SJSA1 (cell line): ENCODE measurements around the gene MYL10. TPM values are rescaled to one million over a fixed set of nuclear protein-coding genes. Genes with fewer than 3 reads are reported as not detected.
A peak's percentile ranks its signal among the peaks of the same experiment; 100 is the strongest.
"Not testable (repeated sequence)": the region's sequence is repeated elsewhere in the genome, so short reads cannot be mapped to it uniquely, and the experiment has no call there.

Source experiments
- DNase-seq, 2 experiments: peaks; one replicate each; pipeline ENCODE4 v3.0.0-alpha.2; 2015 to 2020; ENCODE audit warnings: low spot score in 2 of 2, low read depth in 1 of 2
- H3K27ac ChIP-seq: fragments of 250-450 bp; sonication (Bioruptor Pico); 2 replicates; pipeline ENCODE4 v1.5.1; 2020; ENCODE audit warnings: mild to moderate bottlenecking, moderate library complexity
- H3K27me3 ChIP-seq: fragments of 250-450 bp; sonication (Bioruptor Pico); replicated peaks from 2 replicates; pipeline ENCODE4 v1.5.1; 2020; ENCODE audit warnings: mild to moderate bottlenecking, moderate library complexity
- H3K36me3 ChIP-seq: fragments of 250-450 bp; sonication (Bioruptor Pico); 2 replicates; pipeline ENCODE4 v1.5.1; 2020; ENCODE audit warnings: mild to moderate bottlenecking
- H3K4me1 ChIP-seq: fragments of 250-450 bp; sonication (Bioruptor Pico); replicated peaks from 2 replicates; pipeline ENCODE4 v1.6.1; 2021; ENCODE audit warnings: mild to moderate bottlenecking
- H3K4me3 ChIP-seq: fragments of 250-450 bp; sonication (Bioruptor Pico); 2 replicates; pipeline ENCODE4 v1.5.1; 2020; ENCODE audit warnings: mild to moderate bottlenecking
- H3K9me3 ChIP-seq: fragments of 250-450 bp; sonication (Bioruptor Pico); replicated peaks from 2 replicates; pipeline ENCODE4 v1.5.1; 2020; ENCODE audit warnings: mild to moderate bottlenecking
- total RNA-seq: library from RNA; depleted of rRNA; stranded (reverse); fragments of >200 nt; shearing (Covaris generic); gene quantifications from 2 replicates; pipeline ENCODE4 v1.2.3, GENCODE V29; 2014

MYL10 gene
- total RNA-seq, 1 experiment from 2014 or later = not detected

GRCh38 chr7:101639127-101639526 is 10.0 kb upstream of the MYL10 start:
- not testable (repeated sequence) for H3K4me3 ChIP-seq, H3K4me1 ChIP-seq, DNase-seq, H3K27me3 ChIP-seq, H3K36me3 ChIP-seq, H3K27ac ChIP-seq, H3K9me3 ChIP-seq

GRCh38 chr7:101636822-101637623 is 7.9 kb upstream of the MYL10 start:
- Histone ChIP-seq H3K36me3 (no peaks in the 10 kb centered on the region), H3K4me1 (no peaks in the 10 kb centered on the region), H3K27ac (no peak overlapping the region), H3K9me3 (peaks cover 3% of the 10 kb centered on the region; the same call in 1 of the 2 replicates), H3K4me3 (no peak overlapping the region), H3K27me3 (no peaks in the 10 kb centered on the region; the same call in 1 of the 2 replicates)
- DNase-seq = no peak

- H3K4me1 ChIP-seq = peaks cover 12% of the 10 kb centered on the region
- H3K27ac ChIP-seq = no peak overlapping the region
- H3K36me3 ChIP-seq = no peaks in the 10 kb centered on the region
- no peak overlapping the region for H3K4me3 ChIP-seq
- DNase-seq = no peak
- H3K9me3 ChIP-seq = peaks cover 3% of the 10 kb centered on the region; the same call in 1 of the 2 replicates
- no peaks in the 10 kb centered on the region; the same call in 1 of the 2 replicates for H3K27me3 ChIP-seq
Observed at GRCh38 chr7:101635484-101635883, 6.4 kb upstream of the MYL10 start.

GRCh38 chr7:101634196-101634717 is 5.2 kb upstream of the MYL10 start:
- Histone ChIP-seq H3K27me3 (no peaks in the 10 kb centered on the region; the same call in 1 of the 2 replicates), H3K4me1 (peaks cover 15% of the 10 kb centered on the region), H3K36me3 (no peaks in the 10 kb centered on the region), H3K4me3 (no peak overlapping the region), H3K9me3 (peaks cover 3% of the 10 kb centered on the region; the same call in 1 of the 2 replicates), H3K27ac (no peak overlapping the region)
- DNase-seq = no peak

- no peak for DNase-seq
- no peaks in the 10 kb centered on the region; the same call in 1 of the 2 replicates for H3K27me3 ChIP-seq
- no peaks in the 10 kb centered on the region for H3K36me3 ChIP-seq
- no peak overlapping the region for H3K27ac ChIP-seq
- peaks cover 15% of the 10 kb centered on the region for H3K4me1 ChIP-seq
- peaks cover 3% of the 10 kb centered on the region; the same call in 1 of the 2 replicates for H3K9me3 ChIP-seq
- H3K4me3 ChIP-seq = no peak overlapping the region
Observed at GRCh38 chr7:101633511-101633910, 4.4 kb upstream of the MYL10 start.

DNA sequence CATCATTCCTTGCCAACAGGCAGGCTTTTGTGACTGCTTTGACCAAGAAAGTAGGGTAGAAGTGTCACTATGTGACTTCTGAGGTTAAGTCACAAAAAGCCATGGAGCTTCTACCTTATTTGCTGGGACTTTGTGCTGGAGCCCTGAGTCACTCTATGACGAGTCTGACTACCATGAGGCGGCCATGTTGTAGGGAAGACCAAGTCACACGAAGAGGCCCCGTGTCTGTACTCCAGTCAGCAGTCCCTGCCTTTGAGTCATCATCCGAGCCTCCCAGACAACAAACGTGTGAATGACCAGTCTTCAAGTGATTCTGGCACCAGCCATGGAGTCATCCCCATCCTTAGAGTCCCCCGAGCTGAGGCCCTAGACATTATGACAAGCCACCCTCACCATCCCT is 3.5 kb upstream of the MYL10 start:
- no peak for DNase-seq
- Histone ChIP-seq H3K9me3 (peaks cover 3% of the 10 kb centered on the region; the same call in 1 of the 2 replicates), H3K27me3 (no peaks in the 10 kb centered on the region; the same call in 1 of the 2 replicates), H3K27ac (no peak overlapping the region), H3K36me3 (no peaks in the 10 kb centered on the region), H3K4me3 (no peak overlapping the region), H3K4me1 (peaks cover 15% of the 10 kb centered on the region)

DNA sequence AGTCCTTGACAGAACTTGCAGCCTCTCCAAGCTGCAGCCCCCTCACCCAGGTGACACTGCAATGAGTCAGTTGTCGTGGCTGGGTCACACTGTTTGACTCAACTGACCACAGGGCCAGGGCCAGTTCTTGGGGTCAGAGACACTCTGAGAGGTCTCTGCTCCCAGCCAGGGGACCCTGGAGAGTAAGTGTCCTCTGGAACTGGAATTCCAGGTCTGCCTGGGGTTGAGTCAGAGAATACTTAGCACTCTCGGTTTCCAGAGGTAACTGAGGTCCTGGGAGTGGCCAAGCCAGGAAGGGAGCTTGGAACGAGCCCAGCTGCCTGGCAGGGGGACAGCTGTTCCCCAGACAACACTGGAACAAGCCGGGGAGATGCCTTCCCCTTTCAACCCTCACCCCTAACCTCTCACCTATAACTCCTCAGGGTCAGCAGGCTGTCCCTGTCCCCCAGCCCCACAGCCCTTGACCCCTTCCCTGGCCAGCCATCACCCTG is 2.2 kb upstream of the MYL10 start:
- Histone ChIP-seq H3K4me1 (peaks cover 15% of the 10 kb centered on the region), H3K27ac (no peak overlapping the region), H3K36me3 (no peaks in the 10 kb centered on the region), H3K9me3 (peaks cover 3% of the 10 kb centered on the region; the same call in 1 of the 2 replicates), H3K4me3 (no peak overlapping the region), H3K27me3 (no peaks in the 10 kb centered on the region)
- no peak for DNase-seq

DNA sequence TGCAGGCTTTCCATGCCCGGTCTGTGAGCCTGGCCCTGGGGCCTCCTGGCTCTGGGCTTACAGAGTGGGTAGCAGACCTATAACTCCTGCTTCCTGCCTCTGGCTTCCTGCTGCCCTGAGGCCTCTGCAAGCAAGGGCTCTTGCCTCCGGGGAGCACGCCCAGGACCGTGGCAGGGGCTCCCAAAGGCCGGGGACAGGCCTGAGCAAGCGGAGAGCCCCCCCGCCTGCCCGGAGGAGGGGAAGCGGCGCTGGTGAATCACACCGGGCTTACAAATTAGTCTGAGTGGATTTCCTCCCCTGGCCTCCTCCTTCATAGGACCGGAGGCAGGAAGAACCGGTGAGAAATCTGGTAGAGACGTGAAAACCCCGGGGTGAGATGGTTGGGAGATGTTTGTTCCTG is 1.5 kb upstream of the MYL10 start:
- peaks cover 3% of the 10 kb centered on the region; the same call in 1 of the 2 replicates for H3K9me3 ChIP-seq
- peak in 1 of 2 experiments; percentile 30 for DNase-seq
- H3K27ac ChIP-seq = no peak overlapping the region
- no peak overlapping the region for H3K4me3 ChIP-seq
- no peaks in the 10 kb centered on the region for H3K27me3 ChIP-seq
- H3K4me1 ChIP-seq = peaks cover 15% of the 10 kb centered on the region
- H3K36me3 ChIP-seq = no peaks in the 10 kb centered on the region

DNA sequence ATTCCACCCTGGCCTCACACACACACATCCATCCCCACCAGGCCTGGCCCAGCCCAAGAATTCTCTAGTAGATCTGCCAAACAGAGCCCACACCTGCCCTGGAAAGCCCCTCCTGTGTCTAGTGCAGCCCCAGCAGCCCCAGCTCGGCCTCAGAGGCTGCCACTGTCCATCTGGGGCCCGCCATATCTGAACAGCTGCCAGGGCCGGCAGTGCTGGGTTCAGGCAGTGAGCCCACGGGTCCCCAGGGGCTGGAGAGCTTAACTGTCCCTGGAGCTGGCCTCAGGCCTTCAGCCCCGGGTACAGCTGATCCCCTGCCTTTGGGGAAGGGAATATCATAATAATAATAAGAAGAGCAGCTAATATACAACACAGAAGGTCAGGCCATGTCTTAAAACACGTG is 574 bp downstream of the MYL10 start:
- Histone ChIP-seq H3K4me1 (peaks cover 26% of the 10 kb centered on the region), H3K4me3 (no peak overlapping the region), H3K9me3 (peaks cover 3% of the 10 kb centered on the region; the same call in 1 of the 2 replicates), H3K36me3 (no peaks in the 10 kb centered on the region), H3K27ac (no peak overlapping the region), H3K27me3 (no peaks in the 10 kb centered on the region)
- DNase-seq = no peak

GRCh38 chr7:101626758-101627157 is 2.3 kb downstream of the MYL10 start:
- DNase-seq = no peak
- Histone ChIP-seq H3K27me3 (no peaks in the 10 kb centered on the region), H3K36me3 (no peaks in the 10 kb centered on the region), H3K27ac (no peak overlapping the region), H3K4me1 (peaks cover 26% of the 10 kb centered on the region), H3K4me3 (no peak overlapping the region), H3K9me3 (no peaks in the 10 kb centered on the region)

DNA sequence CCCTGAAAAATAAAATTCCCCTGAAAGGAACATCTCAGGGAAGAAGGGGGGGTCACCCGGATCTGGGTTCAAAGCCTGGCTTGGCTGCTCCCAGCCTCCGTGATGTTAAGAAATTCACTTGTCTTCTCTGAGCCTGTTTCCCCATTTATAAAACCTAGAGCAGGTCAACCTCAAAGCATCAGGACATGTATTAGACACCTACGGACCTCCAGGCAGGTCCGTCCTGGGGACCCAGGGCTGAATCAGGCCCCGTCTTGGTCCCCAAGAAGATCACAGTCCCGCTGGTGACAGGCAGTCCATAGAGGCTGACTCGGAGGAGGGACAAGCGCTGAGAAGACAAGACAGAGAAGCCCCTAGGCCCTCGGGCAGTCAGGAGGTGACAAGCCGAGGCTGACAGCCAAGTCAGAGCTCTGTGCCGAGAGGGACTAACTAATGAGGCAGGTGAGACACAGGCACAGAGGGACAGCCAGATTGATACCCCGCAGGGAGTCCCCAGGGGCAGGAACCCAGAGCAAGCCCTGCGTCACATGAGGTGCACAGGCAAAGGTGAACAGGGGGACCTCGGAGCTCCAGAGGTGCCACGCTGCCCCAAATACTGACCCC is 2.9 kb downstream of the MYL10 start:
- H3K27me3 ChIP-seq = no peaks in the 10 kb centered on the region
- DNase-seq = no peak
- no peak overlapping the region for H3K4me3 ChIP-seq
- no peak overlapping the region for H3K27ac ChIP-seq
- peaks cover 21% of the 10 kb centered on the region for H3K4me1 ChIP-seq
- H3K36me3 ChIP-seq = no peaks in the 10 kb centered on the region
- H3K9me3 ChIP-seq = no peaks in the 10 kb centered on the region

- H3K27ac ChIP-seq = no peak overlapping the region
- H3K27me3 ChIP-seq = no peaks in the 10 kb centered on the region
- H3K9me3 ChIP-seq = no peaks in the 10 kb centered on the region
- H3K36me3 ChIP-seq = no peaks in the 10 kb centered on the region
- no peak overlapping the region for H3K4me3 ChIP-seq
- peak in 1 of 2 experiments; percentile 30 for DNase-seq
- H3K4me1 ChIP-seq = peaks cover 12% of the 10 kb centered on the region
Observed at GRCh38 chr7:101625031-101625791, 3.9 kb downstream of the MYL10 start.

- Histone ChIP-seq H3K27ac (no peak overlapping the region), H3K4me3 (no peak overlapping the region), H3K9me3 (no peaks in the 10 kb centered on the region), H3K4me1 (peaks cover 11% of the 10 kb centered on the region), H3K27me3 (no peaks in the 10 kb centered on the region), H3K36me3 (no peaks in the 10 kb centered on the region)
- peak in 1 of 2 experiments; percentile 18 for DNase-seq
Observed at GRCh38 chr7:101624246-101625001, 4.7 kb downstream of the MYL10 start.
